A549 (cell line): ENCODE measurements around the gene MYH13.

ENCODE experiments used
- CTCF ChIP-seq: fragments of >200 bp; sonication (Bioruptor Twin); formaldehyde crosslinking; IDR thresholded peaks from 3 replicates; pipeline ENCODE4 v1.5.1; 2016
- EP300 ChIP-seq, 2 experiments: fragments of >200 bp; sonication (Bioruptor Twin); formaldehyde crosslinking; IDR thresholded peaks; 2 replicates in 1 of 2; 3 replicates in 1 of 2; pipeline ENCODE4 v1.6.1; 2016 to 2017
- MAZ ChIP-seq: fragments of 150-350 bp; IDR thresholded peaks from 2 replicates; pipeline ENCODE4 v1.6.1; 2014; ENCODE audit warnings: antibody characterized with exemption, low read depth, low read length, borderline replicate concordance
- RFX5 ChIP-seq: fragments of 450-650 bp; IDR thresholded peaks from 2 replicates; pipeline ENCODE4 v1.7.1; 2014; ENCODE audit warnings: antibody characterized with exemption, mild to moderate bottlenecking, moderate library complexity
- SMC3 ChIP-seq: fragments of >200 bp; sonication (Bioruptor Twin); formaldehyde crosslinking; IDR thresholded peaks from 3 replicates; pipeline ENCODE4 v1.6.1; 2018; ENCODE audit warnings: inconsistent platforms
- TP53 ChIP-seq: fragments of 250-450 bp; sonication (Bioruptor Pico); IDR thresholded peaks from 2 replicates; pipeline ENCODE4 v1.5.0; 2021; ENCODE audit warnings: mild to moderate bottlenecking, moderate library complexity

- no peak for TF ChIP-seq CTCF
- no peak for TF ChIP-seq SMC3
- TF ChIP-seq EP300 (IDR thresholded peaks at IDR 0.05), result no peak
- no peak for TF ChIP-seq TP53 (CRISPR knock-in tag)
- no peak for TF ChIP-seq MAZ
- TF ChIP-seq RFX5, result no peak
Measured at GRCh38 chr17:10264051-10264450, 108.8 kb downstream of the MYH13 start.
